CD4-positive, CD25-positive, alpha-beta regulatory T cell (primary cell): ENCODE data around the gene LCN1. TPM values are rescaled to one million over a fixed set of nuclear protein-coding genes. Genes with fewer than 3 reads are reported as not detected.

Source experiments
- ATAC-seq, 2 donors: fragments of 150-1000 bp; cut with Tn5 transposase; one replicate each; pipeline ENCODE4 v1.10.0; 2021; ENCODE audit warnings: low read depth in 2 of 2, moderate number of reproducible peaks in 2 of 2, moderate library complexity in 1 of 2
- DNase-seq, 3 donors: peaks; one replicate each; pipeline versions ENCODE4 v3.0.0 to v3.0.0-alpha.2; 2012 to 2022; ENCODE audit warnings: mixed read lengths in 1 of 3
- H3K27ac ChIP-seq: one replicate; pipeline ENCODE4 v1.7.0; 2013; ENCODE audit warnings: mild to moderate bottlenecking, low read length; ENCODE audit not compliant: insufficient read depth, poor library complexity, severe bottlenecking
- H3K27me3 ChIP-seq: one replicate; pipeline ENCODE4 v1.7.0; 2013; ENCODE audit warnings: low read length; ENCODE audit not compliant: control insufficient read depth, insufficient read depth
- H3K36me3 ChIP-seq: one replicate; pipeline ENCODE4 v1.7.0; 2013; ENCODE audit warnings: mild to moderate bottlenecking, low read length, moderate library complexity; ENCODE audit not compliant: control insufficient read depth, insufficient read depth
- H3K4me1 ChIP-seq: 2 replicates; pipeline ENCODE4 v1.7.0; 2013; ENCODE audit warnings: mild to moderate bottlenecking, low read length; ENCODE audit not compliant: insufficient read depth, control insufficient read depth, poor library complexity, severe bottlenecking
- H3K4me3 ChIP-seq: one replicate; pipeline ENCODE4 v1.7.0; 2013; ENCODE audit warnings: low read depth, mild to moderate bottlenecking, low read length, moderate library complexity
- H3K9me3 ChIP-seq, 2 experiments: 1 replicate in 1 of 2; 2 replicates in 1 of 2; pipeline ENCODE4 v1.7.0; 2013; ENCODE audit warnings: low read length in 2 of 2, mild to moderate bottlenecking in 1 of 2, moderate library complexity in 1 of 2; ENCODE audit not compliant: control insufficient read depth in 2 of 2
- H3K27ac Mint-ChIP-seq, 3 donors: one replicate each; pipeline ENCODE4 v1.8.0; 2020 to 2022; ENCODE audit warnings: mild to moderate bottlenecking in 3 of 3, mixed read lengths in 3 of 3, moderate library complexity in 2 of 3
- H3K27me3 Mint-ChIP-seq: one replicate; pipeline ENCODE4 v1.8.0; 2022; ENCODE audit warnings: mild to moderate bottlenecking, mixed read lengths
- H3K36me3 Mint-ChIP-seq: one replicate; pipeline ENCODE4 v1.8.0; 2020; ENCODE audit warnings: mixed read lengths
- H3K4me1 Mint-ChIP-seq, 4 donors: one replicate each; pipeline ENCODE4 v1.8.0; 2020 to 2022; ENCODE audit warnings: mixed read lengths in 4 of 4, mild to moderate bottlenecking in 1 of 4
- H3K4me3 Mint-ChIP-seq, 4 donors: one replicate each; pipeline ENCODE4 v1.8.0; 2020 to 2022; ENCODE audit warnings: mild to moderate bottlenecking in 4 of 4, mixed read lengths in 4 of 4, moderate library complexity in 3 of 4
- H3K9me3 Mint-ChIP-seq, 7 donors: one replicate each; pipeline ENCODE4 v1.8.0; 2020 to 2022; ENCODE audit warnings: mixed read lengths in 7 of 7, mild to moderate bottlenecking in 3 of 7, moderate library complexity in 2 of 7
- polyA plus RNA-seq, 4 donors: library from polyadenylated mRNA; unstranded; fragments of 300-500 nt; fragmentation: Illumina TruSeq; gene quantifications; one replicate each; pipeline ENCODE4 v1.2.3, GENCODE V29; 2021
- total RNA-seq: library from RNA; stranded (reverse); gene quantifications from one replicate; pipeline ENCODE4 v1.2.3, GENCODE V29; 2022

Gene LCN1
- total and polyA plus RNA-seq, 5 donors from 2014 or later = not detected

DNA sequence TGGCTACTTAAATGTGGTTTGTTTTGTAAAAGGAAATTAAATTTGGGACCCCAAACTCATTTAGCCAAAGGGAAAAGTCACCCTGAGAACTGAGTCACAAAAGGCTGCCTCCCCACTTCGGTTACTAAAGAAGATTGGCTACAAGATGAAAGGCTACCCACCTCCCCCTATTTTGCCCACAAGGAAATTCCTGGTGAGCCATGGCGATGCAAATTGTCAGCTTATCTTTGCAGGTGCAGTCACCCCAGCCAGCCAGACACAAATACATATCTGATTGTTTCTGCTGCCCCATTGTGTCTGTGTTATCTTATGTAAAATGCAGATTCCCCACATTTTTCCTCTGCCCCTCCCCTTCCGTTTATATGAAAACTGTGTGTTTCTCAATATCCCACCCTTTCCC is 49.2 kb downstream of the LCN1 start:
- Mint-ChIP-seq H3K27ac (no peak overlapping the region), H3K4me1 (peaks cover 0 to 7% (median 0%) of the 10 kb centered on the region in 4 donors), H3K9me3 (peaks cover 0 to 6% (median 2%) of the 10 kb centered on the region in 7 donors), H3K36me3 (no peaks in the 10 kb centered on the region), H3K27me3 (peaks cover 8% of the 10 kb centered on the region), H3K4me3 (no peak overlapping the region)
- Histone ChIP-seq H3K9me3 (no peaks in the 10 kb centered on the region), H3K4me3 (no peak overlapping the region), H3K27ac (no peak overlapping the region), H3K27me3 (peaks cover 1% of the 10 kb centered on the region), H3K36me3 (no peaks in the 10 kb centered on the region), H3K4me1 (no peaks in the 10 kb centered on the region)
- no peak for ATAC-seq
- DNase-seq = no peak

DNA sequence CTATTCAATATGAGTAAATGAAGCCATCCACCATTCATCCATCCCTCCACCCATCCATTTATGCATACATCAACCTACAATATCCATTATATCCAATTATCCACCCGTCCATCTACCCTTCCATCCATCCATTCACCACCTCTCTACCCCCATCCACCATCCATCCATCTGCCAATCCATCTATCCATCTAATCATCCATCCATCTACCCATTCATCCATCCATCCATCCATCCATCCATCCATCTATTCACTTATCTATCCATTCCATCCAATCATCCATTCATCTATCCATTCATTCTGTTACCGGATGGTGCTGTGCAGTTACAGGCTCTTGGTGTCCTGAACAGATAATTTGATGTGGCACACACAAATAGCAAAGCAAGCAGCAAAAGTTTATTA is 51.0 kb downstream of the LCN1 start:
- H3K36me3 ChIP-seq = no peaks in the 10 kb centered on the region
- ATAC-seq (no peak), DNase-seq (no peak)
- H3K4me3 ChIP-seq = no peak overlapping the region
- Mint-ChIP-seq H3K9me3 (peaks cover 0 to 6% (median 2%) of the 10 kb centered on the region in 7 donors), H3K36me3 (no peaks in the 10 kb centered on the region), H3K27ac (no peak overlapping the region), H3K4me3 (no peak overlapping the region), H3K27me3 (no peaks in the 10 kb centered on the region), H3K4me1 (peaks cover 0 to under 1% (median 0%) of the 10 kb centered on the region in 4 donors)
- H3K27ac ChIP-seq = no peak overlapping the region
- H3K9me3 ChIP-seq = no peaks in the 10 kb centered on the region
- H3K4me1 ChIP-seq = no peaks in the 10 kb centered on the region
- peaks cover 1% of the 10 kb centered on the region for H3K27me3 ChIP-seq

DNA sequence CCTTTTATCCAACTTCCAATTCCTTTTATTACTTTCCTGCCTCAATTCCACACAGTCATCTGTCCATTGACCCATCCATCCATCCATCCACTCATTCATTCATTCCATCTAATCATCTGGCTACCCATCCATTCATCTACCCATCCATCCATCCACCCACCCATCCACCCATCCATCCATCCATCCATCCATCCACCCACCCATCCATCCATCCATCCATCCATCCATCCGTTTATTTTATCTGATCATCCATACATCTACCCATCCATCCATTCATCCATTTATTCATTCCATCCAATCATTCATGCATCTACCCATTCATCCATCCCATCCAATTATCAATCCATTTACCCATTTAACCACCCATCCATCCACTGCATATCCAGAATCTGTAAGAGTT is 51.9 kb downstream of the LCN1 start:
- no peaks in the 10 kb centered on the region for H3K36me3 ChIP-seq
- Mint-ChIP-seq H3K27me3 (no peaks in the 10 kb centered on the region), H3K9me3 (peaks cover 0 to 6% (median 2%) of the 10 kb centered on the region in 7 donors), H3K36me3 (no peaks in the 10 kb centered on the region), H3K4me3 (no peak overlapping the region), H3K27ac (no peak overlapping the region), H3K4me1 (no peaks in the 10 kb centered on the region)
- ATAC-seq = no peak
- H3K9me3 ChIP-seq = no peaks in the 10 kb centered on the region
- no peak for DNase-seq
- no peaks in the 10 kb centered on the region for H3K4me1 ChIP-seq
- H3K27me3 ChIP-seq = peaks cover 1% of the 10 kb centered on the region
- no peak overlapping the region for H3K27ac ChIP-seq
- no peak overlapping the region for H3K4me3 ChIP-seq

DNA sequence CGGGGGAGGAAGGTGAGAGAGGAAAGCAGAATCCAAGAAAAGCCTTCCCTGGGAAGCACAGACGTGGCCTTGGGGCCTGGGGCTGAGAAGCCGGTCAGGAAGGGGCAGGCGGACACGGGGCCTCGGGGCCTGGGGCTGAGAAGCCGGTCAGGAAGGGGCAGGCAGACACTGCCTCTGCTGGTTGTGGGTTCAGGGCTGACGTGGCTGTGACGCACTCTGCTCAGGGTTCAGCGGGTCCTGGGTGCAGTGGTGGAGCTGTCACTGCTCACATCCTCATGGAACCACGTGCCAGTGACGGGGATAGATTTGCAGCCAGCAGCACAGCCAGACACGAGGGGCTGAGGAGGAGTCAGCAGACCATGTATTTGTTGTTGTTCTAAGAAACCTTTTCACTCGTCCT is 53.1 kb downstream of the LCN1 start:
- Mint-ChIP-seq H3K4me1 (no peaks in the 10 kb centered on the region), H3K36me3 (no peaks in the 10 kb centered on the region), H3K27ac (no peak overlapping the region), H3K27me3 (no peaks in the 10 kb centered on the region), H3K4me3 (no peak overlapping the region), H3K9me3 (peaks cover 0 to 3% (median 0%) of the 10 kb centered on the region in 7 donors)
- H3K4me3 ChIP-seq = no peak overlapping the region
- H3K36me3 ChIP-seq = no peaks in the 10 kb centered on the region
- DNase-seq (no peak), ATAC-seq (no peak)
- peaks cover 1% of the 10 kb centered on the region for H3K27me3 ChIP-seq
- no peak overlapping the region for H3K27ac ChIP-seq
- no peaks in the 10 kb centered on the region for H3K9me3 ChIP-seq
- no peaks in the 10 kb centered on the region for H3K4me1 ChIP-seq

- Histone ChIP-seq H3K4me1 (no peaks in the 10 kb centered on the region), H3K4me3 (no peak overlapping the region), H3K27me3 (no peaks in the 10 kb centered on the region), H3K27ac (no peak overlapping the region), H3K9me3 (no peaks in the 10 kb centered on the region), H3K36me3 (no peaks in the 10 kb centered on the region)
- H3K36me3 Mint-ChIP-seq = no peaks in the 10 kb centered on the region
- no peaks in the 10 kb centered on the region for H3K27me3 Mint-ChIP-seq
- H3K9me3 Mint-ChIP-seq = peaks cover 0 to 3% (median 0%) of the 10 kb centered on the region in 7 donors
- H3K4me3 Mint-ChIP-seq = no peak overlapping the region
- no peak overlapping the region for H3K27ac Mint-ChIP-seq
- no peaks in the 10 kb centered on the region for H3K4me1 Mint-ChIP-seq
- no peak for ATAC-seq
- DNase-seq = no peak
Measured at GRCh38 chr9:135574943-135575342, 53.7 kb downstream of the LCN1 start.

Other genes with a start within 250 kb of the LCN1 start
- gene PPP1R26, start 41.7 kb upstream of the LCN1 start, total RNA-seq = 2.5 TPM
- under 1 TPM in 3 of 4 donors, not detected in 1; 0.05 to 0.64 (median 0.06) TPM for gene PPP1R26, start 41.7 kb upstream of the LCN1 start, polyA plus RNA-seq
- 18.1 TPM for gene MRPS2, start 20.8 kb upstream of the LCN1 start, total RNA-seq
- 10 to 100 TPM; 47.1 to 56.7 (median 53.5) TPM for gene MRPS2, start 20.8 kb upstream of the LCN1 start, polyA plus RNA-seq
- gene OBP2A, start 24.7 kb downstream of the LCN1 start, total RNA-seq = not detected
- gene OBP2A, start 24.7 kb downstream of the LCN1 start, polyA plus RNA-seq = not detected
- gene PAEP, start 40.3 kb downstream of the LCN1 start, total RNA-seq = not detected
- not detected for gene PAEP, start 40.3 kb downstream of the LCN1 start, polyA plus RNA-seq
- gene GLT6D1, start 118.1 kb downstream of the LCN1 start, total RNA-seq = not detected
- not detected for gene GLT6D1, start 118.1 kb downstream of the LCN1 start, polyA plus RNA-seq
- gene LCN9, start 141.9 kb downstream of the LCN1 start, total RNA-seq = not detected
- gene LCN9, start 141.9 kb downstream of the LCN1 start, polyA plus RNA-seq = not detected
- gene SOHLH1, start 178.0 kb downstream of the LCN1 start, total RNA-seq = not detected
- gene SOHLH1, start 178.0 kb downstream of the LCN1 start, polyA plus RNA-seq = not detected
- gene KCNT1, start 180.7 kb downstream of the LCN1 start, total RNA-seq = not detected
- not detected for gene KCNT1, start 180.7 kb downstream of the LCN1 start, polyA plus RNA-seq